RWPE2 (cell line): ENCODE data around the gene CREG1.

Experiments used
- ATAC-seq: fragments of 200-7000 bp; cut with Tn5 transposase; 3 replicates; pipeline ENCODE4 v1.9.1; 2021; ENCODE audit warnings: low read depth
- DNase-seq: peaks from one replicate; pipeline ENCODE4 v3.0.0-alpha.2; 2020; ENCODE audit warnings: low spot score
- H3K27ac ChIP-seq: fragments of 450-650 bp; 2 replicates; pipeline ENCODE4 v1.5.1; 2017; ENCODE audit warnings: mild to moderate bottlenecking; ENCODE audit not compliant: poor library complexity, severe bottlenecking
- H3K27me3 ChIP-seq: fragments of 250-450 bp; sonication (Bioruptor Pico); 2 replicates; pipeline ENCODE4 v1.5.1; 2021; ENCODE audit warnings: mild to moderate bottlenecking, moderate library complexity; ENCODE audit not compliant: insufficient read depth, poor library complexity, severe bottlenecking
- H3K36me3 ChIP-seq: fragments of 250-450 bp; sonication (Bioruptor Pico); 2 replicates; pipeline ENCODE4 v1.5.1; 2020; ENCODE audit warnings: low read depth, mild to moderate bottlenecking, moderate library complexity
- H3K4me1 ChIP-seq: fragments of 250-450 bp; sonication (Bioruptor Pico); 2 replicates; pipeline ENCODE4 v1.5.1; 2021; ENCODE audit warnings: mild to moderate bottlenecking, moderate library complexity; ENCODE audit not compliant: insufficient read depth, poor library complexity, severe bottlenecking
- H3K4me3 ChIP-seq: fragments of 250-450 bp; sonication (Bioruptor Pico); 2 replicates; pipeline ENCODE4 v1.5.1; 2021; ENCODE audit warnings: mild to moderate bottlenecking, moderate library complexity; ENCODE audit not compliant: severe bottlenecking
- H3K9me3 ChIP-seq: fragments of 250-450 bp; sonication (Bioruptor Pico); 2 replicates; pipeline ENCODE4 v1.5.1; 2021; ENCODE audit warnings: mild to moderate bottlenecking, moderate library complexity; ENCODE audit not compliant: severe bottlenecking
- TF ChIP-seq, protein P1 (sequence below): fragments of 450-650 bp; IDR thresholded peaks from one replicate; pipeline ENCODE4 v1.5.1; 2017; ENCODE audit warnings: mild to moderate bottlenecking, moderate library complexity; ENCODE audit not compliant: poor library complexity, severe bottlenecking

Gene CREG1

DNA sequence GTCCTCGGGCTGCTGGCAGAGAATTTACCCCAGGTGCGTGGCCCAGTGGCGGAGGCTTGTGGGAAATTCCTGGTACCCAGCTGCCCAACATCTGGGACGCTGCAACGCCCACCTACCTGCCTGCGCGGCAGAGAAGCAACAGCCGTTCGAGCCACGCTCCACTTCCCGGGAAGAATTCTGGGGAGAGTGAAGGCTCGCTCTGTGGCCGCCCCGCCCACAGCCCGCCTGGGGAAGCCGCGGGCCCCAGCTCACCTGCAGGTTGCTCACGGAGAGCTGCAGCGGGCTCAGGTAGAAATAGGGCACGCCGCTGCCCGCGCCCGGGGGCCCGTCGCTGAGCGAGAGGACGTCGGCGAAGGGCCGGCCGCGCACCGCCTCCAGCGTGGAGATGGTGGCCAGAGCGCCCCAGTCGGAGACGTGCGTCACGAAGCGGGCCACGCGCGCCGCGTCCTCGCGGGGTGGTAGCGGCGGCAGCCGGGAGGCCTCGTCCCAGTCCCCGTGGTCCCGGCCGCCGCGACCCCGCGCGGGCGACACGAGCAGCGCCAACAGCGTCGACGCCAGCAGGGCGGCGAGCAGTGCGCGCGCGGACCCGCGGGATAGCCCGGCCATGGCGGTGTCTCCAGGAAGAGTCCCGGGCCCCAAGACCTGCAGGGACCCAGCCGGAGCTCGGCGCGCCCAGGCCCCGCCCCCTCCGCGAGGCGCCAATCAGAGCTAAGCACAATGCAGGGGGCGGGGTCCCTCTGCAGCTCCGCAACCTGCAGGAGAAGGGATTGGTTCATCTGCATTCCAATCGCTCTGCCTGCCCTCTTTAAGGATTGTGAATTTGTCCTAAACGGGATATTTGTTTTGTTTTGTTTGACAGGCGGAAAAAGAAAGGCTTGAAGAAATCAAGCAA lies at the start of gene CREG1:
CREG1 (minus strand) TSS at position 627 of the 892 bp plus-strand sequence.
- ATAC-seq: peak; percentile 97
- no peaks in the 10 kb centered on the region for H3K27me3 ChIP-seq
- H3K36me3 ChIP-seq: no peaks in the 10 kb centered on the region
- peak within 1 kb of the TSS; percentile 22 for H3K27ac ChIP-seq
- TF ChIP-seq, protein P1, sequence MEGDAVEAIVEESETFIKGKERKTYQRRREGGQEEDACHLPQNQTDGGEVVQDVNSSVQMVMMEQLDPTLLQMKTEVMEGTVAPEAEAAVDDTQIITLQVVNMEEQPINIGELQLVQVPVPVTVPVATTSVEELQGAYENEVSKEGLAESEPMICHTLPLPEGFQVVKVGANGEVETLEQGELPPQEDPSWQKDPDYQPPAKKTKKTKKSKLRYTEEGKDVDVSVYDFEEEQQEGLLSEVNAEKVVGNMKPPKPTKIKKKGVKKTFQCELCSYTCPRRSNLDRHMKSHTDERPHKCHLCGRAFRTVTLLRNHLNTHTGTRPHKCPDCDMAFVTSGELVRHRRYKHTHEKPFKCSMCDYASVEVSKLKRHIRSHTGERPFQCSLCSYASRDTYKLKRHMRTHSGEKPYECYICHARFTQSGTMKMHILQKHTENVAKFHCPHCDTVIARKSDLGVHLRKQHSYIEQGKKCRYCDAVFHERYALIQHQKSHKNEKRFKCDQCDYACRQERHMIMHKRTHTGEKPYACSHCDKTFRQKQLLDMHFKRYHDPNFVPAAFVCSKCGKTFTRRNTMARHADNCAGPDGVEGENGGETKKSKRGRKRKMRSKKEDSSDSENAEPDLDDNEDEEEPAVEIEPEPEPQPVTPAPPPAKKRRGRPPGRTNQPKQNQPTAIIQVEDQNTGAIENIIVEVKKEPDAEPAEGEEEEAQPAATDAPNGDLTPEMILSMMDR: no peak
- no peaks in the 10 kb centered on the region for H3K9me3 ChIP-seq
- H3K4me3 ChIP-seq: peak within 1 kb of the TSS; percentile 72
- peak; percentile 92 for DNase-seq
- peaks cover 12% of the 10 kb centered on the region for H3K4me1 ChIP-seq

DNA sequence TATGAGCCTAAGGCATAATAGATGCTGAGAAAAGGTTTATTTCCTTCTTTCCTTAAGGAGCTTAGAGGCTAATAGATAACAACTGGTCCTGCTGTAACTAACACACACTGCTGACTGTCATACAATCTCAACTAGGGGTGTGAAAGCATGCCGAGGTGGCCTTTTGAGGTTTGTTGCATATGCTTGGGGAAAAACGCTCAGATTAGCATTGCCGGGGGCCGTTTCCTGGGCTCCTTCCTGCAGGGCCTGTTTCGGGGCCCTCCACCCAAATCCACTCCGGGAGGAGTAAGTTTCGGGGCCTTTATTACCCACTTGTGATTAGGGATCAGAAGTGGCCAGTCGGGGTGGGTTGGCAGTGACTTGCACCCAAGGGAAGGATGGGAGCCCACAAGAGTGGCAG lies 49.3 kb upstream of the CREG1 start:
- H3K36me3 ChIP-seq: no peaks in the 10 kb centered on the region
- TF ChIP-seq, protein P1: no peak
- no peaks in the 10 kb centered on the region for H3K27me3 ChIP-seq
- no peak for DNase-seq
- H3K4me1 ChIP-seq: peaks cover 7% of the 10 kb centered on the region
- no peak overlapping the region for H3K27ac ChIP-seq
- peaks cover 3% of the 10 kb centered on the region for H3K9me3 ChIP-seq
- ATAC-seq: no peak
- no peak overlapping the region for H3K4me3 ChIP-seq

DNA sequence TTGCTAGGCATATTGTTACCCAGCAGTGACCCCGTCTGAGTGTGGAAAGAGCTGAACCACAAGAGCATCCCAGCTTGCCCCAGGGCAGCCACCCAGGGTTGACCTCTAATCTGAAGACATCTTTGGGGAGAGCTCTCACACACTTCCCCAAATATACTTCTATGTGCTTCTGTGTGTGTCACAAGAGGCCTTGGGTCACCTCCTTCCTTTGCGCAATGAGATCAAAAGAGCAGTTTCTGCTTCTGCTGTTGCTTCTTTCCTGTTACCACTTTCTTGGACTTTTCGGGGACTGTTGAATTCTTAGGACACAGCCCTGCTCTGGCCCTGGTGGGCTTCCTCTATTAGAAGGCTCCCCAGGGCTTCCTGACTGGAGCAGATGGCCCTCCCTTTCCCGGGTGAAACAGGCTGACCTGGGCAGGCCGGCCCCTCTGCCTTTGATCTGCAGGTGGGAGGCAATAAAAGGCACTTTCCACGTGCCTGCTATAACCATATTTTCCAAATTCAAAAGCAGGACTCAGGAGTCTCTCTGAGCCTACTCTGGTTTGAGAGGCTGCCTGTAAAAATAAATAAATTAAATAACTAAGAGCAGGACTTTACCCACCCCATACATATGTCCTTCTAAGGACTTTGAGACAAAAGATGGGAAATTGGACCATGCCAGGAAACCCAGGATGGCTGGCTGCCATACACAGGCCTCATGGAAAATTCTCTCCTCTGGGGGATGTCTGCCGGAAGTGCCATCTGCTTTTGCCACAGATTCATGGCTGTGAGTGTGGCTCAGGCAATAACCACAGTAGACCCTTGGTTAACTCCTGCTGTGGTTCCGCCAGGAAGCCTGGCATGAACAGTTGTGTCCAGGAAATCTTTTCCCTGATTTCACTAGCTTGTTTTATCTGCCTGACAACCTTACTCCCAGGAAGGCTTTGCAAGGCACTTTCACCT lies 48.2 kb upstream of the CREG1 start:
- peaks cover 7% of the 10 kb centered on the region for H3K4me1 ChIP-seq
- ATAC-seq (no peak; the same call in 2 of the 3 replicates), DNase-seq (no peak)
- no peaks in the 10 kb centered on the region for H3K27me3 ChIP-seq
- H3K36me3 ChIP-seq: no peaks in the 10 kb centered on the region
- no peak overlapping the region for H3K27ac ChIP-seq
- peaks cover 1% of the 10 kb centered on the region for H3K9me3 ChIP-seq
- H3K4me3 ChIP-seq: no peak overlapping the region
- TF ChIP-seq, protein P1: no peak

DNA sequence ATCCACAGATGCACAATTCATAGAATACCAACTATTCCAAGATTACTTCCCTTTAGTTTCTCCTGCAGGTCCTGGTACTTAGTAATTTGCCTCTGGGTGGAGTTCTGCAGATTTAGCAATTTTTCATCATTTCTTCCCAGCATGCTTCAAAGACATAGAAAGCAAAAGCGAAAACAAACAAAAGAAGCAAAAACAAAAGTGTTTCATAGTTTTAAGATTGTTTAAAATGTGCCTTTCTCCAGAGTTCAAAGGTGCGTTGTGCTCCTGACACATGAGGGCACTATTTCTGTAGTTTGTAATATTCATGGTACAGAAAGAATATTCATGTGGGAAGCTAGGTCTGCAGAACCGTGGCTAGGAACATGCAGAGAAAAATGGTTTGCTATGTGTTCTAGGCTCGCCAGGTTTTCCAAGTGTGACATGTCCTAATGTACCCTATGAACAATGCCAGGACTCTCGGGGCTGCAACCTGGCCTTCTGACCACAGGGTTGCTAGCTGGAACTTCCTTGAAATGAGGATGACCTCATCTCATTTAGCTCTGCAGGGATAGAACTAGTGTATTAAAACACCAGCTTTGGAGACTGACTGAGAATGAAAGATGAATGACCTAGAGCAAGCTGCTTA lies 46.5 kb upstream of the CREG1 start:
- H3K4me3 ChIP-seq: no peak overlapping the region
- TF ChIP-seq, protein P1: peak; percentile 78
- peaks cover 1% of the 10 kb centered on the region for H3K9me3 ChIP-seq
- H3K27ac ChIP-seq: no peak overlapping the region
- no peaks in the 10 kb centered on the region for H3K27me3 ChIP-seq
- DNase-seq (no peak), ATAC-seq (peak; percentile 75)
- no peaks in the 10 kb centered on the region for H3K36me3 ChIP-seq
- peaks cover 7% of the 10 kb centered on the region for H3K4me1 ChIP-seq
